Chondrocyte (in vitro differentiated cells): ENCODE results near the gene C17orf114.

Experiments
- DNase-seq: peaks from one replicate; pipeline ENCODE4 v3.0.0; 2021; ENCODE audit warnings: mixed read lengths, low spot score
- H3K27ac Mint-ChIP-seq: one replicate; pipeline ENCODE4 v1.8.0; 2021; ENCODE audit warnings: mild to moderate bottlenecking, moderate library complexity, mixed read lengths; ENCODE audit not compliant: unreplicated experiment
- H3K27me3 Mint-ChIP-seq: 2 replicates; pipeline ENCODE4 v1.8.0; 2021; ENCODE audit warnings: low read depth, mixed read lengths
- H3K36me3 Mint-ChIP-seq: 2 replicates; pipeline ENCODE4 v1.8.0; 2021; ENCODE audit warnings: low read depth, mixed read lengths
- H3K4me1 Mint-ChIP-seq: 2 replicates; pipeline ENCODE4 v1.8.0; 2021; ENCODE audit warnings: low read depth, mild to moderate bottlenecking, mixed read lengths
- H3K4me3 Mint-ChIP-seq: one replicate; pipeline ENCODE4 v1.8.0; 2021; ENCODE audit warnings: mild to moderate bottlenecking, moderate library complexity, mixed read lengths; ENCODE audit not compliant: unreplicated experiment
- H3K9me3 Mint-ChIP-seq: 2 replicates; pipeline ENCODE4 v1.8.0; 2021; ENCODE audit warnings: low read depth, mixed read lengths
- TF ChIP-seq, protein P1 (sequence below): fragments of 200-600 bp; sonication (generic); IDR thresholded peaks from 2 replicates; pipeline ENCODE4 v1.5.0; 2021; ENCODE audit warnings: antibody characterized with exemption, mild to moderate bottlenecking, moderate library complexity

Gene C17orf114

DNA sequence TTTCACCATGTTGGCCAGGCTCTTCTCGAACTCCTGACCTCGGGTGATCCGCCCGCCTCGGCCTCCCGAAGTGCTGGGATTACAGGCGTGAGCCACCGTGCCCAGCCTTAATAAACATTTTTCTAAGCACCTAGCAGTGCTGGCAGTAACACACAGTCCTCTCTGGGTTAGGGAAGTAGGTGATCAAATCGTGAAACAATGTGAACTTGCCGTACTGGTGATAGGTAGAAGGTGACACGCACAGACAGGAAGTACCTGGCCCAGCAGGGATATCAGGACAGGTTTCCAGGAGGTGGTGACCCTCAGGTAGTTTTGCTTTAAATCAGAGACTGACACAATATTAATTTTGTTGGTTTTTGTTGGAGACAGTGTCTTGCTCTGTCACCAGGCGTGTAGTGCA is 9.3 kb upstream of the C17orf114 start:
- Mint-ChIP-seq H3K4me3 (no peak overlapping the region), H3K9me3 (no peaks in the 10 kb centered on the region), H3K27me3 (no peaks in the 10 kb centered on the region), H3K36me3 (peaks cover 28% of the 10 kb centered on the region), H3K4me1 (peaks cover 16% of the 10 kb centered on the region), H3K27ac (no peak overlapping the region)
- no peak for DNase-seq
- TF ChIP-seq, protein P1, sequence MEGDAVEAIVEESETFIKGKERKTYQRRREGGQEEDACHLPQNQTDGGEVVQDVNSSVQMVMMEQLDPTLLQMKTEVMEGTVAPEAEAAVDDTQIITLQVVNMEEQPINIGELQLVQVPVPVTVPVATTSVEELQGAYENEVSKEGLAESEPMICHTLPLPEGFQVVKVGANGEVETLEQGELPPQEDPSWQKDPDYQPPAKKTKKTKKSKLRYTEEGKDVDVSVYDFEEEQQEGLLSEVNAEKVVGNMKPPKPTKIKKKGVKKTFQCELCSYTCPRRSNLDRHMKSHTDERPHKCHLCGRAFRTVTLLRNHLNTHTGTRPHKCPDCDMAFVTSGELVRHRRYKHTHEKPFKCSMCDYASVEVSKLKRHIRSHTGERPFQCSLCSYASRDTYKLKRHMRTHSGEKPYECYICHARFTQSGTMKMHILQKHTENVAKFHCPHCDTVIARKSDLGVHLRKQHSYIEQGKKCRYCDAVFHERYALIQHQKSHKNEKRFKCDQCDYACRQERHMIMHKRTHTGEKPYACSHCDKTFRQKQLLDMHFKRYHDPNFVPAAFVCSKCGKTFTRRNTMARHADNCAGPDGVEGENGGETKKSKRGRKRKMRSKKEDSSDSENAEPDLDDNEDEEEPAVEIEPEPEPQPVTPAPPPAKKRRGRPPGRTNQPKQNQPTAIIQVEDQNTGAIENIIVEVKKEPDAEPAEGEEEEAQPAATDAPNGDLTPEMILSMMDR: no peak

DNA sequence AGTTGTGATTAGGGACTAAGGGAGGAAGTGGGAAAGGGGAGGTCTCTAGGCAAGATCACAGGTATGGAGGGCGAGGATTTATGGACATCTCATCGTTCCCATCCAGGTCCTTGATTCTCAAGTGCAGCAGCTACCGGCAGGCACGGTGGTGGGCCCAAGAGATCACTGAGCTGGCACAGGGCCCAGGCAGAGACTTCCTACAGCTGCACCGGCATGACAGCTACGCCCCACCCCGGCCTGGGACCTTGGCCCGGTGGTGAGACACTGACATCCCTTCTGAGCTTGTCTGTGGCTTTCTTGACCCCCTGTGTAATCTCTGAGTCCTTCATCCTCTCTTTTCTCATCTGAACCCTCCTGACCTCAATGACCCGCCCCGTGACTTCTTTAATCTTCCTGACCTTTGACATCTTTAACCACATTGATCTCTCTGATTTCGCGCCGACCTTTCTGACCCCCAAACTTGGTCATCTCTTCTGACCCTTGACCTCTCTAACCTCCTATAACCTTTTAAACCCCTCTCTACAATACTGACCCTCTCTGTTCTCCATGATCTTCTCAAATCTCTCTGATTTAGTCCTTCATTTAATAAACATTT is 8.7 kb upstream of the C17orf114 start:
- H3K36me3 Mint-ChIP-seq: peaks cover 25% of the 10 kb centered on the region
- H3K4me1 Mint-ChIP-seq: peaks cover 22% of the 10 kb centered on the region
- H3K9me3 Mint-ChIP-seq: no peaks in the 10 kb centered on the region
- H3K4me3 Mint-ChIP-seq: no peak overlapping the region
- DNase-seq: no peak
- H3K27me3 Mint-ChIP-seq: no peaks in the 10 kb centered on the region
- H3K27ac Mint-ChIP-seq: no peak overlapping the region
- TF ChIP-seq, protein P1: no peak

DNA sequence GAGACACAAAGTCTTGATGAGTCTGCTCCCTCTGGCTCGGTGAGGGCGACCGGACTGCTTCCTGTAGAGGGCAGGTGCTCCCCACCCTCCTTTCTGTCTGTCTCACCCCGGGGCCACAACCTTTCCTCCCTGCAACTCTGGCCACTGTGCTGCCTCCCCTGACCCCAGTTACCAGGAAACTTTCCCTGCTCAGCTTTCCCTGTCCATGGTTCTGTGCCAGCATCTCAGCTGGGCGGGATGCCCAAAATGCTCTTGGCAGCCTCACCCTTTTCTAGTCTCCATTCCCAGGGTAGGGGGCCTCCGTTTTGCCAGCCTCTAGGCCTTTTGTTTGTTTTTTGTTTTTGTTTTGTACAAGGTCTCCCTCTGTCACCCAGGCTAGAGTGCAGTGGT is 6.2 kb upstream of the C17orf114 start:
- DNase-seq: no peak
- Mint-ChIP-seq H3K36me3 (peaks cover 13% of the 10 kb centered on the region), H3K4me3 (peak overlapping the region; percentile 12), H3K4me1 (peaks cover 22% of the 10 kb centered on the region), H3K27ac (no peak overlapping the region), H3K27me3 (no peaks in the 10 kb centered on the region), H3K9me3 (no peaks in the 10 kb centered on the region)
- TF ChIP-seq, protein P1: no peak

DNA sequence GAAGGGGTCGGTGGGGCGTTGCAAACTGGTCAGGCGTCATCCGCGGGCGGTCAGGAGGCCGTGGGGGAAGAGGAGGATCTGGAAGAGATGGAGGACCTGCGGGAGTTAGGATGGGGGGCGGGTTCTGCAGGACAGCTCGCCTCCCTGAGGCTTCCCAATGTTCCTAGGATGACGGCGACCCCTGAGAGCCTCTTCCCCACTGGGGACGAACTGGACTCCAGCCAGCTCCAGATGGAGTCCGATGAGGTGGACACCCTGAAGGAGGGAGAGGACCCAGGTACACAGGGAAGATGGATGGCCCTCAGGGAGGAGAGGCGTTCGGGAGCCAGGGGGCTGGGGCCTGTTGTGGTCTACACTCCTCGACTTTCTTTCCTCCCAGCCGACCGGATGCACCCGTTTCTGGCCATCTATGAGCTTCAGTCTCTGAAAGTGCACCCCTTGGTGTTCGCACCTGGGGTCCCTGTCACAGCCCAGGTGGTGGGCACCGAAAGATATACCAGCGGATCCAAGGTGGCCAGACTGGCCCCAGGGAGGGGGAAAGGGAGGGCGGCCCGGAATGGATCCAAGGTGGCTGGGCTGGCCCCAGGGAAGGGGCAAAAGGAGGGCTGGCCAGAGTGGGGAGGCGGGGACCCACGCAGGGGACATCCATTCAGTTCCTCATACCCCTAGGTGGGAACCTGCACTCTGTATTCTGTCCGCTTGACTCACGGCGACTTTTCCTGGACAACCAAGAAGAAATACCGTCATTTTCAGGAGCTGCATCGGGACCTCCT is 5.7 kb upstream of the C17orf114 start:
- no peak for DNase-seq
- H3K4me3 Mint-ChIP-seq: peak overlapping the region; percentile 80

More for the DNA sequence above, 5.7 kb upstream of the C17orf114 start:
- peaks cover 22% of the 10 kb centered on the region for H3K4me1 Mint-ChIP-seq
- H3K27ac Mint-ChIP-seq: peak overlapping the region; percentile 73
- H3K36me3 Mint-ChIP-seq: peaks cover 13% of the 10 kb centered on the region
- no peaks in the 10 kb centered on the region for H3K27me3 Mint-ChIP-seq
- TF ChIP-seq, protein P1: no peak
- H3K9me3 Mint-ChIP-seq: no peaks in the 10 kb centered on the region
